RCC 7860 (cell line): ENCODE data around the gene XIRP2.

Experiments
- DNase-seq: peaks from one replicate; pipeline ENCODE4 v3.0.0-alpha.2; 2015; ENCODE audit warnings: low spot score
- FAIRE-seq: peaks from 2 replicates; lab custom pipeline; 2012; peaks lifted over from hg19 to GRCh38; lab: Jason Lieb, UNC

XIRP2 gene

GRCh38 chr2:167132906-167133555 is 244.8 kb downstream of the XIRP2 start:
- FAIRE-seq (no peak), DNase-seq (no peak)

- FAIRE-seq (no peak), DNase-seq (no peak)
Measured at GRCh38 chr2:167133614-167134013, 245.3 kb downstream of the XIRP2 start.

GRCh38 chr2:167134381-167135072 is 246.2 kb downstream of the XIRP2 start:
- FAIRE-seq, result peak; percentile 88
- peak; percentile 60 for DNase-seq

- DNase-seq (no peak), FAIRE-seq (no peak)
Measured at GRCh38 chr2:167135706-167136105, 247.4 kb downstream of the XIRP2 start.

GRCh38 chr2:167136879-167137596 is 248.8 kb downstream of the XIRP2 start:
- FAIRE-seq, result no peak

GRCh38 chr2:167140330-167140729 is 252.1 kb downstream of the XIRP2 start:
- FAIRE-seq (no peak), DNase-seq (no peak)

More at GRCh38 chr2:167136879-167137596, 248.8 kb downstream of the XIRP2 start:
- no peak for DNase-seq

- DNase-seq (peak; percentile 99), FAIRE-seq (peak; percentile 98)
Measured at GRCh38 chr2:167140767-167141166, 252.5 kb downstream of the XIRP2 start.

- no peak for DNase-seq
Measured at GRCh38 chr2:167142554-167142953, 254.3 kb downstream of the XIRP2 start.

GRCh38 chr2:167144179-167144898 is 256.1 kb downstream of the XIRP2 start:
- DNase-seq, result peak; percentile 21
- peak; percentile 15 for FAIRE-seq

More at GRCh38 chr2:167142554-167142953, 254.3 kb downstream of the XIRP2 start:
- no peak for FAIRE-seq

- no peak for FAIRE-seq
- DNase-seq, result no peak
Measured at GRCh38 chr2:167147271-167147941, 259.1 kb downstream of the XIRP2 start.

- DNase-seq (no peak), FAIRE-seq (no peak)
Measured at GRCh38 chr2:167151894-167152293, 263.6 kb downstream of the XIRP2 start.

- DNase-seq, result no peak
- FAIRE-seq, result no peak
Measured at GRCh38 chr2:167157523-167157922, 269.2 kb downstream of the XIRP2 start.

GRCh38 chr2:167177196-167177595 is 288.9 kb downstream of the XIRP2 start:
- DNase-seq (no peak), FAIRE-seq (no peak)

- peak; percentile 48 for DNase-seq
- peak; percentile 87 for FAIRE-seq
Measured at GRCh38 chr2:167181134-167181533, 292.9 kb downstream of the XIRP2 start.

GRCh38 chr2:167181688-167182087 is 293.4 kb downstream of the XIRP2 start:
- DNase-seq, result no peak

GRCh38 chr2:167182403-167182802 is 294.1 kb downstream of the XIRP2 start:
- no peak for DNase-seq
- FAIRE-seq, result no peak

More at GRCh38 chr2:167181688-167182087, 293.4 kb downstream of the XIRP2 start:
- no peak for FAIRE-seq

- no peak for FAIRE-seq
- no peak for DNase-seq
Measured at GRCh38 chr2:167183931-167184330, 295.7 kb downstream of the XIRP2 start.

- FAIRE-seq (no peak), DNase-seq (no peak)
Measured at GRCh38 chr2:167186465-167186864, 298.2 kb downstream of the XIRP2 start.

- FAIRE-seq (no peak), DNase-seq (no peak)
Measured at GRCh38 chr2:167187049-167187727, 298.9 kb downstream of the XIRP2 start.
